ENCODE measurements around the gene WWOX.

Gene WWOX

GRCh38 chr16:79137426-79137939, 1038.0 kb downstream of the WWOX start:
- no peak for DNase-seq (ENCODE audit: low read depth)
- no peak for TF ChIP-seq CTCF (IDR thresholded peaks at IDR 0.05; ENCODE audit: insufficient read depth, low read depth, low read length, missing control alignments)
- H3K4me3 ChIP-seq (ENCODE audit: low read length) = no peak overlapping the region

- no peak overlapping the region for H3K4me3 ChIP-seq (ENCODE audit: low read length)
- DNase-seq (ENCODE audit: low read depth) = no peak
- no peak for TF ChIP-seq CTCF (IDR thresholded peaks at IDR 0.05; ENCODE audit: insufficient read depth, low read depth, low read length, missing control alignments)
These were observed 1040.3 kb downstream of the WWOX start for GRCh38 chr16:79139799-79140198.

- H3K4me3 ChIP-seq (ENCODE audit: low read length) = no peak overlapping the region
- no peak for DNase-seq (ENCODE audit: low read depth)
- no peak for TF ChIP-seq CTCF (IDR thresholded peaks at IDR 0.05; ENCODE audit: insufficient read depth, low read depth, low read length, missing control alignments)
These were observed 1043.6 kb downstream of the WWOX start for GRCh38 chr16:79143026-79143425.

GRCh38 chr16:79150151-79150550, 1050.7 kb downstream of the WWOX start:
- no peak overlapping the region for H3K4me3 ChIP-seq (ENCODE audit: low read length)
- no peak for DNase-seq (ENCODE audit: low read depth)
- no peak for TF ChIP-seq CTCF (IDR thresholded peaks at IDR 0.05; ENCODE audit: insufficient read depth, low read depth, low read length, missing control alignments)

GRCh38 chr16:79150632-79151310, 1051.3 kb downstream of the WWOX start:
- DNase-seq (ENCODE audit: low read depth) = no peak
- H3K4me3 ChIP-seq (ENCODE audit: low read length) = no peak overlapping the region

GRCh38 chr16:79154086-79154485, 1054.6 kb downstream of the WWOX start:
- no peak for DNase-seq (ENCODE audit: low read depth)
- H3K4me3 ChIP-seq (ENCODE audit: low read length) = no peak overlapping the region
- TF ChIP-seq CTCF (IDR thresholded peaks at IDR 0.05; ENCODE audit: insufficient read depth, low read depth, low read length, missing control alignments) = no peak

More at GRCh38 chr16:79150632-79151310, 1051.3 kb downstream of the WWOX start:
- no peak for TF ChIP-seq CTCF (IDR thresholded peaks at IDR 0.05; ENCODE audit: insufficient read depth, low read depth, low read length, missing control alignments)

GRCh38 chr16:79155471-79155870, 1056.0 kb downstream of the WWOX start:
- H3K4me3 ChIP-seq (ENCODE audit: low read length) = no peak overlapping the region
- no peak for DNase-seq (ENCODE audit: low read depth)
- TF ChIP-seq CTCF (IDR thresholded peaks at IDR 0.05; ENCODE audit: insufficient read depth, low read depth, low read length, missing control alignments) = no peak

Data from epithelial cell of esophagus (primary cell).